A549 (cell line): Measurements from ENCODE around the gene MEI4. TPM values are rescaled to one million over a fixed set of nuclear protein-coding genes. Genes with fewer than 3 reads are reported as not detected.
A peak's percentile ranks its signal among the peaks of the same experiment; 100 is the strongest.

Source experiments
- ATAC-seq, 2 experiments: fragments of 200-7000 bp in 1 of 2; fragments of >200 bp in 1 of 2; cut with Nextera tagmentation in 1 of 2; cut with Tn5 transposase in 1 of 2; 3 replicates each; pipeline versions ENCODE4 v1.8.0 to v1.9.1; 2018 to 2020; ENCODE audit warnings: mild to moderate bottlenecking in 1 of 2, moderate library complexity in 1 of 2
- CTCF ChIA-PET: fragments of 300-600 bp; sonication (Branson Sonifier 250); formaldehyde crosslinking; extraction: SDS; loops from one replicate; lab custom pipeline; 2021; ENCODE audit warnings: antibody characterized with exemption, inconsistent platforms; lab: Yijun Ruan, JAX
- POLR2A ChIA-PET: fragments of 350-600 bp; formaldehyde crosslinking; extraction: SDS; loops from one replicate; lab custom pipeline; 2021; ENCODE audit warnings: antibody characterized with exemption, inconsistent platforms; lab: Yijun Ruan, JAX
- DNase-seq, 2 experiments: peaks; one replicate each; pipeline versions ENCODE4 v3.0.0 to v3.0.0-alpha.2; 2011 to 2016; ENCODE audit warnings: low read depth in 1 of 2, low spot score in 1 of 2
- FAIRE-seq: peaks from 2 replicates; lab custom pipeline; 2011; peaks lifted over from hg19 to GRCh38; lab: Jason Lieb, UNC
- H3K27ac ChIP-seq, 2 experiments: fragments of >200 bp; sonication (Bioruptor Twin); formaldehyde crosslinking; 3 replicates each; pipeline ENCODE4 v1.5.1; 2016 to 2017
- H3K4me1 ChIP-seq: fragments of >200 bp; sonication (Bioruptor Twin); formaldehyde crosslinking; 3 replicates; pipeline ENCODE4 v1.6.1; 2016
- H3K4me2 ChIP-seq: fragments of >200 bp; sonication (Bioruptor Twin); formaldehyde crosslinking; 3 replicates; pipeline ENCODE4 v1.6.1; 2016
- H3K4me3 ChIP-seq: fragments of >200 bp; sonication (Bioruptor Twin); formaldehyde crosslinking; 3 replicates; pipeline ENCODE4 v1.5.1; 2016
- H3K9me3 ChIP-seq: fragments of >200 bp; sonication (Bioruptor Twin); formaldehyde crosslinking; 3 replicates; pipeline ENCODE4 v1.6.1; 2016
- CEBPB ChIP-seq, 2 experiments: fragments of >200 bp in 1 of 2; sonication (Bioruptor Twin) in 1 of 2; formaldehyde crosslinking in 1 of 2; IDR thresholded peaks; 2 replicates each; pipeline ENCODE4 v1.6.1; 2012 to 2016
- E2F6 ChIP-seq: IDR thresholded peaks from 2 replicates; pipeline ENCODE4 v1.6.1; 2012; ENCODE audit warnings: low read depth, borderline replicate concordance
- FOXS1 ChIP-seq: fragments of 250-450 bp; sonication (Bioruptor Pico); IDR thresholded peaks from 2 replicates; pipeline ENCODE4 v1.5.0; 2020; ENCODE audit warnings: mild to moderate bottlenecking, moderate library complexity
- HES2 ChIP-seq: fragments of >200 bp; sonication (Bioruptor Twin); formaldehyde crosslinking; IDR thresholded peaks from 2 replicates; pipeline ENCODE4 v1.6.1; 2016
- HEYL ChIP-seq: fragments of 250-450 bp; sonication (Bioruptor Pico); IDR thresholded peaks from 2 replicates; pipeline ENCODE4 v1.8.0; 2021; ENCODE audit warnings: mild to moderate bottlenecking, moderate library complexity
- HOXA7 ChIP-seq: fragments of 250-450 bp; sonication (Bioruptor Pico); IDR thresholded peaks from 2 replicates; pipeline ENCODE4 v1.5.0; 2020; ENCODE audit warnings: mild to moderate bottlenecking, moderate library complexity
- MAFK ChIP-seq: fragments of 450-650 bp; IDR thresholded peaks from 2 replicates; pipeline ENCODE4 v1.6.1; 2014; ENCODE audit not compliant: partially characterized antibody
- MAX ChIP-seq: IDR thresholded peaks from 2 replicates; pipeline ENCODE4 v1.6.1; 2012
- MAZ ChIP-seq: fragments of 150-350 bp; IDR thresholded peaks from 2 replicates; pipeline ENCODE4 v1.6.1; 2014; ENCODE audit warnings: antibody characterized with exemption, low read depth, low read length, borderline replicate concordance
- NFE2L2 ChIP-seq: fragments of 150-350 bp; conservative IDR thresholded peaks from 2 replicates; pipeline ENCODE4 v1.6.1; 2014; ENCODE audit warnings: low read length
- PBX3 ChIP-seq: IDR thresholded peaks from 2 replicates; pipeline ENCODE4 v1.6.1; 2012
- TP53 ChIP-seq: fragments of 250-450 bp; sonication (Bioruptor Pico); IDR thresholded peaks from 2 replicates; pipeline ENCODE4 v1.5.0; 2021; ENCODE audit warnings: mild to moderate bottlenecking, moderate library complexity
- USF2 ChIP-seq: fragments of 450-650 bp; IDR thresholded peaks from 2 replicates; pipeline ENCODE4 v1.6.1; 2014; ENCODE audit warnings: antibody characterized with exemption
- ZC3H11A ChIP-seq: fragments of 450-650 bp; IDR thresholded peaks from 2 replicates; pipeline ENCODE4 v1.6.1; 2014; ENCODE audit warnings: antibody characterized with exemption, mild to moderate bottlenecking
- ZNF302 ChIP-seq: fragments of 250-450 bp; sonication (Bioruptor Pico); IDR thresholded peaks from 2 replicates; pipeline ENCODE4 v1.9.0; 2021; ENCODE audit warnings: inconsistent platforms, mild to moderate bottlenecking, moderate library complexity
- WGBS: methylation state at CpG from one replicate; pipeline ENCODE4 v1.1.6; 2017; ENCODE audit errors: missing lambda C conversion rate; 5-methylcytosine and 5-hydroxymethylcytosine counted together
- polyA plus RNA-seq, 4 experiments: library from polyadenylated mRNA; depleted of rRNA in 3 of 4; stranded (reverse); fragments of >200 nt; fragmentation: RNase III in 1 of 4; extraction: RNeasy Plus Mini Kit Qiagen cat#74134 plus additional on column Dnase treatment in 1 of 4; gene quantifications; 2 replicates in 3 of 4; 3 replicates in 1 of 4; pipeline ENCODE4 v1.2.3, GENCODE V29; 2011 to 2017

The MEI4 gene
- polyA plus RNA-seq, 2 of the 4 experiments (the other 2 are of a cell fraction), result not detected

GRCh38 chr6:77774457-77774856, 121.6 kb downstream of the MEI4 start:
- ChIA-PET CTCF (no interaction called here), POLR2A (no interaction called here)
- TF ChIP-seq FOXS1 (CRISPR knock-in tag) (no peak), TP53 (CRISPR knock-in tag) (no peak), ZNF302 (no peak), E2F6 (no peak), HOXA7 (CRISPR knock-in tag) (no peak), MAFK (no peak), HES2 (no peak), MAX (no peak), HEYL (CRISPR knock-in tag) (no peak), CEBPB (IDR thresholded peaks at IDR 0.05) (no peak)

GRCh38 chr6:77776441-77776840, 123.6 kb downstream of the MEI4 start:
- WGBS, result 0% methylated on average over 1 of the region's 1 CpG
- CTCF ChIA-PET, result no interaction called here
- FAIRE-seq, result no peak
- TF ChIP-seq NFE2L2, result no peak
- Histone ChIP-seq H3K4me1 (no peaks in the 10 kb centered on the region), H3K4me2 (no peak overlapping the region), H3K9me3 (no peaks in the 10 kb centered on the region), H3K4me3 (no peak overlapping the region), H3K27ac (no peak overlapping the region)
- no peak for DNase-seq
- POLR2A ChIA-PET, result no interaction called here
- ATAC-seq, result no peak

More at GRCh38 chr6:77774457-77774856, 121.6 kb downstream of the MEI4 start:
- DNase-seq (no peak), ATAC-seq (no peak), FAIRE-seq (no peak)
- 10% methylated on average over 1 of the region's 1 CpG for WGBS
- no peak overlapping the region for H3K27ac ChIP-seq
- H3K4me3 ChIP-seq, result no peak overlapping the region
- H3K4me1 ChIP-seq, result no peaks in the 10 kb centered on the region
- H3K4me2 ChIP-seq, result no peak overlapping the region
- no peaks in the 10 kb centered on the region for H3K9me3 ChIP-seq

GRCh38 chr6:77778527-77778926, 125.7 kb downstream of the MEI4 start:
- 81% methylated on average over 4 of the region's 4 CpGs for WGBS
- no peak overlapping the region for H3K27ac ChIP-seq
- H3K4me3 ChIP-seq, result no peak overlapping the region
- TF ChIP-seq USF2, result no peak
- no peak for TF ChIP-seq MAZ
- peak; percentile 20; the same call in 1 of the 2 replicates for TF ChIP-seq ZC3H11A
- TF ChIP-seq, all 56 proteins: peak for 1
- FAIRE-seq (no peak), DNase-seq (no peak), ATAC-seq (no peak)
- ChIA-PET POLR2A (no interaction called here), CTCF (no interaction called here)
- Histone ChIP-seq H3K4me2 (no peak overlapping the region), H3K9me3 (no peaks in the 10 kb centered on the region), H3K4me1 (no peaks in the 10 kb centered on the region)

- POLR2A ChIA-PET, result no interaction called here
- DNase-seq, result no peak
- H3K4me2 ChIP-seq, result no peak overlapping the region
- no peak overlapping the region for H3K4me3 ChIP-seq
- 38% methylated on average over 2 of the region's 4 CpGs for WGBS
- FAIRE-seq, result no peak
- no peak for ATAC-seq
- no peaks in the 10 kb centered on the region for H3K4me1 ChIP-seq
- no peaks in the 10 kb centered on the region for H3K9me3 ChIP-seq
- CTCF ChIA-PET, result no interaction called here
- H3K27ac ChIP-seq, result no peak overlapping the region
- no peak for TF ChIP-seq PBX3
- TF ChIP-seq ZC3H11A, result no peak
Measured at GRCh38 chr6:77786935-77787629, 134.2 kb downstream of the MEI4 start.
